OCI-M2 (cell line): Measurements from ENCODE around the gene ZNF385A.

ENCODE experiments used
- DNase-seq: peaks from one replicate; lab custom pipeline; 2025; ENCODE audit not compliant: unreplicated experiment; lab: John Stamatoyannopoulos, UW

The ZNF385A gene

GRCh38 chr12:54384591-54385041 lies at the start of gene ZNF385A:
Gene ZNF385A, minus strand, starts transcription at chr12:54384733. Its CDS starts 219 bp downstream, at chr12:54384514.
- no peak for DNase-seq

- DNase-seq: no peak
Observed at GRCh38 chr12:54432815-54433164, 48.3 kb upstream of the ZNF385A start.

- DNase-seq: no peak
Observed at GRCh38 chr12:54431911-54432814, 47.6 kb upstream of the ZNF385A start.

GRCh38 chr12:54430471-54431069 lies 46.0 kb upstream of the ZNF385A start:
- no peak for DNase-seq

GRCh38 chr12:54429014-54429471 lies 44.5 kb upstream of the ZNF385A start:
- no peak for DNase-seq

- DNase-seq: no peak
Observed at GRCh38 chr12:54428050-54429013, 43.8 kb upstream of the ZNF385A start.

- DNase-seq: no peak
Observed at GRCh38 chr12:54427106-54427505, 42.6 kb upstream of the ZNF385A start.

GRCh38 chr12:54426690-54427089 lies 42.2 kb upstream of the ZNF385A start:
- DNase-seq: no peak

- DNase-seq: no peak
Observed at GRCh38 chr12:54425702-54426101, 41.2 kb upstream of the ZNF385A start.

- no peak for DNase-seq
Observed at GRCh38 chr12:54424224-54424623, 39.7 kb upstream of the ZNF385A start.

GRCh38 chr12:54423816-54424150 lies 39.2 kb upstream of the ZNF385A start:
- no peak for DNase-seq

GRCh38 chr12:54421879-54422250 lies 37.3 kb upstream of the ZNF385A start:
- no peak for DNase-seq

- no peak for DNase-seq
Observed at GRCh38 chr12:54421175-54421878, 36.8 kb upstream of the ZNF385A start.

- no peak for DNase-seq
Observed at GRCh38 chr12:54420766-54421144, 36.2 kb upstream of the ZNF385A start.

GRCh38 chr12:54419088-54419887 lies 34.8 kb upstream of the ZNF385A start, which contains the start of gene ITGA5:
Gene ITGA5, minus strand, starts transcription at chr12:54419266. Its CDS starts 68 bp downstream, at chr12:54419198.
- no peak for DNase-seq

GRCh38 chr12:54418441-54419087 lies 34.0 kb upstream of the ZNF385A start:
- DNase-seq: no peak

- no peak for DNase-seq
Observed at GRCh38 chr12:54417712-54418440, 33.3 kb upstream of the ZNF385A start.
